Subcutaneous abdominal adipose tissue (tissue), 5 donors: ENCODE measurements around the gene S100A2.

Experiments used
- H3K27ac ChIP-seq: one replicate; pipeline ENCODE4 v1.7.0; 2013; ENCODE audit warnings: low read depth, mild to moderate bottlenecking, inconsistent platforms, low read length, moderate library complexity
- H3K27me3 ChIP-seq, 5 donors: one replicate each; pipeline ENCODE4 v1.7.0; 2013; ENCODE audit warnings: low read length in 5 of 5, inconsistent platforms in 1 of 5; ENCODE audit not compliant: control insufficient read depth in 5 of 5, insufficient read depth in 4 of 5
- H3K36me3 ChIP-seq, 5 donors: one replicate each; pipeline ENCODE4 v1.7.0; 2013; ENCODE audit warnings: low read length in 5 of 5; ENCODE audit not compliant: control insufficient read depth in 5 of 5, insufficient read depth in 5 of 5
- H3K4me1 ChIP-seq, 5 donors: one replicate each; pipeline ENCODE4 v1.7.0; 2013; ENCODE audit warnings: low read length in 5 of 5, mild to moderate bottlenecking in 3 of 5, moderate library complexity in 1 of 5; ENCODE audit not compliant: control insufficient read depth in 5 of 5, insufficient read depth in 5 of 5
- H3K4me3 ChIP-seq, 5 donors: one replicate each; pipeline ENCODE4 v1.7.0; 2013; ENCODE audit warnings: low read length in 5 of 5, low read depth in 1 of 5
- H3K9ac ChIP-seq, 5 donors: one replicate each; pipeline ENCODE4 v1.7.0; 2013; ENCODE audit warnings: low read length in 5 of 5, mild to moderate bottlenecking in 4 of 5, moderate library complexity in 3 of 5
- H3K9me3 ChIP-seq, 5 donors: one replicate each; pipeline ENCODE4 v1.7.0; 2013; ENCODE audit warnings: low read length in 5 of 5; ENCODE audit not compliant: control insufficient read depth in 5 of 5
- donor health status: healthy.
- donor health status: healthy.
- donor health status: healthy.
- donor health status: healthy.
- donor health status: healthy.

The S100A2 gene

GRCh38 chr1:153541641-153542590 is 23.7 kb downstream of the S100A2 start:
- Histone ChIP-seq H3K36me3 (peaks cover 0 to 15% (median 3%) of the 10 kb centered on the region in 5 donors), H3K4me1 (peaks cover 18 to 68% (median 64%) of the 10 kb centered on the region in 5 donors), H3K4me3 (no peak overlapping the region), H3K27me3 (no peaks in the 10 kb centered on the region), H3K9me3 (no peaks in the 10 kb centered on the region), H3K9ac (no peak overlapping the region), H3K27ac (peak overlapping the region; percentile 2)

DNA sequence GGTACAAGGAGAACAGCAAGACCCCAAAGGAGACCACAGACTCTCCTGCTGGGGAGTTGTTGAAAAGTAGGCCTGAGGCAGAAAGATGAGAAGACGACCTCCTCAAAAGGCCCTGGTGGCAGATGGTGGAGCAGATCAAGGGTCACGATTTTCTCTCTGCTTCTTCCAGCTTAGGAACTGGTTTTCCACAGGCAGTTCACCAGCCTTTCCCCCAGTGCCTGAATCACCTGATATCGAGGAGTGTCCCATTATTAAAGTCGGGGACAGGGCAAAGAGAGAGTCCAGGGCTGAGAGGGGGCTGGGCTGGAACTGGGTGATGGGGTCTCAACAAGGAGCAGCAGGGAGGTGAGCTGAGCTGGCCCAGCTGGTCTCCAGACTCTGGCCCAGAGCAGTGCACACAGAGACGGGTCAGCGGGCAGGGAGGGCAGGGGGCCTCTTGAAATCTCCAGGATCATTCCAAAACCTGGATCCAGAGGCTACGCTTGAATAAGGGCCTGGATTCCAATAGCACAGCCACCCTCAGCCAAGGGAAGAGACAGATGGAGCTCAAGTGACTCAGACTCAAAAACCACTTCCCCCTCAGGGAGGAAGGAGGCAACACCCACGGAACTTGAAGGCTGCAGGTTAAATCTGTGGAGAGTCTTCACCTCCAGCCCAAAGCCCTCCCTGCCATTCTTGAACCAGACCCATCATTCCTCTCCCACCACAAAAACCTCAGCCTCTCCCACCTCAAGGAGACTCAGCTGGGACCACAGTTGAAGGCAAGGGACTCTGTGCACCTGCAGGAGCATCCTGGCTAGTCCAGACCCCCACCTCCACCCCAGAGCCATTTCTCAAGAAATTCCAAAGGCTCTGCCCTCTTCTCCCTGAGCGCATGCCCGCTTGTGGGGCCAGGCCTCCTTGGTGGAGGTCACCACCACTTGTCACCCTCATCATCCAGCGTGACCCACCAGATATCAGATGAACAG is 25.0 kb downstream of the S100A2 start, which contains the start of gene S100A5:
Gene S100A5, minus strand, starts transcription at position 541 of the 968 bp plus-strand sequence. CDS start 743 bp downstream, outside the sequence.
- peak within 1 kb of the TSS in 1 of 5 donors; percentile 2 for H3K9ac ChIP-seq
- H3K4me3 ChIP-seq = peak within 1 kb of the TSS in 1 of 5 donors; percentile 10
- peak within 1 kb of the TSS; percentile 2 for H3K27ac ChIP-seq
- H3K27me3 ChIP-seq = no peaks in the 10 kb centered on the region
- H3K4me1 ChIP-seq = peaks cover 16 to 66% (median 61%) of the 10 kb centered on the region in 5 donors
- H3K36me3 ChIP-seq = peaks cover 0 to 15% (median 3%) of the 10 kb centered on the region in 5 donors
- no peaks in the 10 kb centered on the region for H3K9me3 ChIP-seq

- no peaks in the 10 kb centered on the region for H3K27me3 ChIP-seq
- H3K9me3 ChIP-seq = no peaks in the 10 kb centered on the region
- no peak overlapping the region for H3K27ac ChIP-seq
- peaks cover 6 to 66% (median 61%) of the 10 kb centered on the region in 5 donors for H3K4me1 ChIP-seq
- no peak overlapping the region for H3K4me3 ChIP-seq
- H3K36me3 ChIP-seq = peaks cover 0 to 18% (median 3%) of the 10 kb centered on the region in 5 donors
- no peak overlapping the region for H3K9ac ChIP-seq
These were observed 26.1 kb downstream of the S100A2 start for GRCh38 chr1:153539395-153540093.

GRCh38 chr1:153538315-153538821 is 27.3 kb downstream of the S100A2 start:
- H3K27me3 ChIP-seq = no peaks in the 10 kb centered on the region
- no peaks in the 10 kb centered on the region for H3K9me3 ChIP-seq
- H3K4me3 ChIP-seq = no peak overlapping the region
- H3K4me1 ChIP-seq = peaks cover 4 to 66% (median 61%) of the 10 kb centered on the region in 5 donors
- H3K36me3 ChIP-seq = peaks cover 0 to 15% (median 0%) of the 10 kb centered on the region in 5 donors
- no peak overlapping the region for H3K9ac ChIP-seq
- no peak overlapping the region for H3K27ac ChIP-seq

- Histone ChIP-seq H3K4me1 (peaks cover 4 to 67% (median 53%) of the 10 kb centered on the region in 5 donors), H3K36me3 (peaks cover 0 to 10% (median 0%) of the 10 kb centered on the region in 5 donors), H3K27me3 (no peaks in the 10 kb centered on the region), H3K9ac (no peak overlapping the region), H3K4me3 (no peak overlapping the region), H3K27ac (no peak overlapping the region), H3K9me3 (no peaks in the 10 kb centered on the region)
These were observed 28.3 kb downstream of the S100A2 start for GRCh38 chr1:153537376-153537730.

- Histone ChIP-seq H3K36me3 (peaks cover 0 to 10% (median 0%) of the 10 kb centered on the region in 5 donors), H3K27me3 (no peaks in the 10 kb centered on the region), H3K4me3 (peak overlapping the region; percentile 76 to 100 (median 89)), H3K27ac (peak overlapping the region; percentile 99), H3K4me1 (peaks cover 4 to 65% (median 48%) of the 10 kb centered on the region in 5 donors), H3K9me3 (no peaks in the 10 kb centered on the region), H3K9ac (peak overlapping the region in 3 of 5 donors; percentile 59 to 88 (median 81))
These were observed 28.8 kb downstream of the S100A2 start for GRCh38 chr1:153536671-153537375.

DNA sequence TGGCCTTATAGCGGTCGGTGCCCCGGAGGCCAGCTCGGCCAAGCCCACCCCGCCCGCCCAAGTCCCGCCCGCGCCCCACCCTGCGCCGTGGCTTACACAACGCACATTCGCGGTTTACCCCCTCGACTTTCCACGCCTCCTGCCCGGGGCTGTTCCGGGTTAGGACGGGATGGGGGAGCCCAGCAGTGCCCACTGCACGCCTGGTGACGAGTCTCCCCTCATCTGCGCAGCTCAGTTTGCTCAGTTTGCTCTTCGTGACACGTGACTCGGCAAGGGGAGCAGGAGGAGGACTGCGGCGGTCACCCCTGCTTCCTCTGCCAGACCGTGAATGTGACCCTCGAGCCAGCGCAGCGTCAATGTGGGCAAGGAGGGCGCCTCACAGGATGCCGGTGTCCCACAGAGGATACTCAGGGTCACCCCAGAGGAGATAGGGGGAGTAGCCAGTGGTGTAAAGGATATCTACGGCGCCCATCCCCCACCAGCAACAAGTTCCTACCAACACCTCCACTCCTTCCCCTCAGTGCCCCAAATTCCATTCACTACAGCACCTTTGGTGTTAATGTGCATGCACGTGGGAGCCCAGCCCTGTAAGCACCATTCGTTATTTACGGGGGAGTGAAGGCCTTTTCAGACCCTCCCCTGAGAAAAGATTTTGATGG is 29.5 kb downstream of the S100A2 start:
- H3K4me1 ChIP-seq = peaks cover 4 to 58% (median 42%) of the 10 kb centered on the region in 5 donors
- peak overlapping the region; percentile 76 to 100 (median 89) for H3K4me3 ChIP-seq
- no peaks in the 10 kb centered on the region for H3K27me3 ChIP-seq
- peak overlapping the region; percentile 80 to 99 (median 99) for H3K9ac ChIP-seq
- H3K27ac ChIP-seq = peak overlapping the region; percentile 99
- peaks cover 0 to 10% (median 0%) of the 10 kb centered on the region in 5 donors for H3K36me3 ChIP-seq
- no peaks in the 10 kb centered on the region for H3K9me3 ChIP-seq

- H3K9ac ChIP-seq = peak within 1 kb of the TSS; percentile 80 to 99 (median 99)
- H3K27me3 ChIP-seq = no peaks in the 10 kb centered on the region
- H3K4me3 ChIP-seq = peak within 1 kb of the TSS; percentile 76 to 100 (median 89)
- H3K9me3 ChIP-seq = no peaks in the 10 kb centered on the region
- H3K4me1 ChIP-seq = peaks cover 4 to 51% (median 39%) of the 10 kb centered on the region in 5 donors
- peaks cover 0 to 10% (median 0%) of the 10 kb centered on the region in 5 donors for H3K36me3 ChIP-seq
- peak within 1 kb of the TSS; percentile 99 for H3K27ac ChIP-seq
These were observed 30.2 kb downstream of the S100A2 start, which contains the start of gene S100A6 for GRCh38 chr1:153535242-153536011. TSS of gene S100A6 (minus strand) at chr1:153535991. CDS start at chr1:153535339, 652 bp downstream.
